ENCODE measurements around the gene MYO1A. TPM values are rescaled to one million over a fixed set of nuclear protein-coding genes. Genes with fewer than 3 reads are reported as not detected.
A peak's percentile ranks its signal among the peaks of the same experiment; 100 is the strongest.

MYO1A gene
- total and polyA plus RNA-seq, 2 of the 13 experiments (the other 11 are each of a cell fraction or from before 2014, with no cell fraction given), result 5.3 to 6.0 TPM

DNA sequence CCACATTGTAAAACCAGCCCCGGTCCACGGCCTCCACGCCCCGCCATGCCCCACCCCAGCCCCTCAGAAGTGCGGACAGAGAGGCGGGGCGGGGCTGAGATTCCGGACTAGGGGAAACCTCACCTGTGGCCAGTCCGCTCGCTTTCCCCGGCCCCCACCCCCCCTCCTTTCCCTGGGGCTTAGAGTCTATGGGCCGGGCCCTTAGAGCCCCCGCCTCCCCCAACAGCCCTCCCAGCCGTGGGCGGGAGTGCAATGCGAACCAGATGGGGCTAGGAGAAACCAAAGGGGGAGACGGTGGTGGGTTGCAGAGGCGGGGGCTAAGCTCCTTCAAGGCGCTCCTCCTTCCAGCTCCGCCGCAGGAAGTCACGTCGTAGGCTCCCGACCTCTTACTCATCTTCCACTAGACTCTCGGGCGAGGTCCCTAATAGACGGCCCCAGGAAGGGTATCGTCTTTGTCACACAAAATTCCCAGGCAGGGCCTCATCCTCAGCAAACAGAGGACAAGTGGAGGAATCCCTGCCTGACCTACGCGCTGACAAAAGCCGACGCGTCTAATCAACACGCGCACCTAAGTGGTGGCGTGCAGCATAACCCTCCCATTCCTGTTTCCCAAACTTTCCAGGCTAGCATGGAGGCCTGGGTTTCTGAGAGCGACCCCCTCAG lies 37.9 kb upstream of the MYO1A start (continued):
- TF ChIP-seq, protein P1, sequence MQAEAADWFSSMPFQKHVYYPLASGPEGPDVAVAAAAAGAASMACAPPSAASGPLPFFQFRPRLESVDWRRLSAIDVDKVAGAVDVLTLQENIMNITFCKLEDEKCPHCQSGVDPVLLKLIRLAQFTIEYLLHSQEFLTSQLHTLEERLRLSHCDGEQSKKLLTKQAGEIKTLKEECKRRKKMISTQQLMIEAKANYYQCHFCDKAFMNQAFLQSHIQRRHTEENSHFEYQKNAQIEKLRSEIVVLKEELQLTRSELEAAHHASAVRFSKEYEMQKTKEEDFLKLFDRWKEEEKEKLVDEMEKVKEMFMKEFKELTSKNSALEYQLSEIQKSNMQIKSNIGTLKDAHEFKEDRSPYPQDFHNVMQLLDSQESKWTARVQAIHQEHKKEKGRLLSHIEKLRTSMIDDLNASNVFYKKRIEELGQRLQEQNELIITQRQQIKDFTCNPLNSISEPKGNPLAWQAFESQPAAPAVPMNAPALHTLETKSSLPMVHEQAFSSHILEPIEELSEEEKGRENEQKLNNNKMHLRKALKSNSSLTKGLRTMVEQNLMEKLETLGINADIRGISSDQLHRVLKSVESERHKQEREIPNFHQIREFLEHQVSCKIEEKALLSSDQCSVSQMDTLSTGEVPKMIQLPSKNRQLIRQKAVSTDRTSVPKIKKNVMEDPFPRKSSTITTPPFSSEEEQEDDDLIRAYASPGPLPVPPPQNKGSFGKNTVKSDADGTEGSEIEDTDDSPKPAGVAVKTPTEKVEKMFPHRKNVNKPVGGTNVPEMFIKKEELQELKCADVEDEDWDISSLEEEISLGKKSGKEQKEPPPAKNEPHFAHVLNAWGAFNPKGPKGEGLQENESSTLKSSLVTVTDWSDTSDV (CRISPR knock-in tag; IDR thresholded peaks at IDR 0.05), result 0 out of 2 replicates have a peak, but pooled peaks have one; percentile 14
- TF ChIP-seq, protein P2, sequence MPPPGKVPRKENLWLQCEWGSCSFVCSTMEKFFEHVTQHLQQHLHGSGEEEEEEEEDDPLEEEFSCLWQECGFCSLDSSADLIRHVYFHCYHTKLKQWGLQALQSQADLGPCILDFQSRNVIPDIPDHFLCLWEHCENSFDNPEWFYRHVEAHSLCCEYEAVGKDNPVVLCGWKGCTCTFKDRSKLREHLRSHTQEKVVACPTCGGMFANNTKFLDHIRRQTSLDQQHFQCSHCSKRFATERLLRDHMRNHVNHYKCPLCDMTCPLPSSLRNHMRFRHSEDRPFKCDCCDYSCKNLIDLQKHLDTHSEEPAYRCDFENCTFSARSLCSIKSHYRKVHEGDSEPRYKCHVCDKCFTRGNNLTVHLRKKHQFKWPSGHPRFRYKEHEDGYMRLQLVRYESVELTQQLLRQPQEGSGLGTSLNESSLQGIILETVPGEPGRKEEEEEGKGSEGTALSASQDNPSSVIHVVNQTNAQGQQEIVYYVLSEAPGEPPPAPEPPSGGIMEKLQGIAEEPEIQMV (CRISPR knock-in tag; IDR thresholded peaks at IDR 0.05; ENCODE audit: low read depth), result no peak
- TF ChIP-seq SP4 (CRISPR knock-in tag; IDR thresholded peaks at IDR 0.05) (peak; percentile 13; the same call in 1 of the 2 replicates), TRAFD1 (CRISPR knock-in tag; IDR thresholded peaks at IDR 0.05; ENCODE audit: borderline replicate concordance) (no peak), HNRNPL (IDR thresholded peaks at IDR 0.05; ENCODE audit: low read depth, low read length) (no peak), ZNF710 (CRISPR knock-in tag; IDR thresholded peaks at IDR 0.05; ENCODE audit: borderline replicate concordance) (0 out of 2 replicates have a peak, but pooled peaks have one; percentile 14), ZNF709 (CRISPR knock-in tag; IDR thresholded peaks at IDR 0.05) (peak; percentile 24; the same call in 1 of the 2 replicates)

All from HepG2 (cell line).